Inflammatory macrophage (primary cell): ENCODE measurements around the gene PDIA6.

Experiments used
- DNase-seq, 2 donors: peaks; one replicate each; pipeline ENCODE4 v3.0.0-alpha.2; 2020 to 2022

PDIA6 gene

DNA sequence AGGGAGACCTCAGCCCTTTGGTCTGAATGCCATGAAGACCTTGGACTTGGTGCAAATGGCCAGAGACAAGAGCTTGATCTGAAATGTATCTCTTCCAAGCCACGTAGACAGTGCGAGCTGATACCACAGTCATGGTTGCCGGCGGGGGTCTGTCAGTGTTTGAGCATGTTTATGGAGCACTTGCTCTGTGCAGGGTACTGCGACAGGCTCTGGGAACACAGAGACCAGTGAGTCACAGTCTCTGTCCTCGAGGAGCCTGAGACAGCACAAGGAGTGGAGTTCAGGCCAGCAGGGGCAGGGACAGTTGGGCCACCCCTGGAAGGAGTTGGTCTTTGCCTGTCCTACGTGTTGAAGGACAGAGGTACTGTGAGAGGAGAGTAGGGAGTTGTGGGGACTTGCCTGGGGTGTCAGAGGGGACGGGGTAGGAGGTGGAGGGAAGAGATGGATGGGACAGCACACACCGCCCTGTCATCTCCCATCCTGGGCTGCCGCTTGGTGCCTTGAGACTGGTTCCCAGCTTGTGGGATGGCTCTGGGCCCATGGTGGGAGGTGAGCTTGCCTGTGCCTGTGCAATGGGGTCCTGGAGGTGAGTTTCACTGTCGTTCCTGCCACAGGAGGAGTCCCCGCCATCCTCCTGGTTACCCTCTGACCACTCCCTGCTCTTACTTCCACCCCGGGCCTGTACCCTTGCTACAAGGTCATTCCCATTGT lies 51.6 kb downstream of the PDIA6 start:
- DNase-seq = no peak

GRCh38 chr2:10759151-10759714 lies 53.4 kb downstream of the PDIA6 start:
- no peak for DNase-seq

DNA sequence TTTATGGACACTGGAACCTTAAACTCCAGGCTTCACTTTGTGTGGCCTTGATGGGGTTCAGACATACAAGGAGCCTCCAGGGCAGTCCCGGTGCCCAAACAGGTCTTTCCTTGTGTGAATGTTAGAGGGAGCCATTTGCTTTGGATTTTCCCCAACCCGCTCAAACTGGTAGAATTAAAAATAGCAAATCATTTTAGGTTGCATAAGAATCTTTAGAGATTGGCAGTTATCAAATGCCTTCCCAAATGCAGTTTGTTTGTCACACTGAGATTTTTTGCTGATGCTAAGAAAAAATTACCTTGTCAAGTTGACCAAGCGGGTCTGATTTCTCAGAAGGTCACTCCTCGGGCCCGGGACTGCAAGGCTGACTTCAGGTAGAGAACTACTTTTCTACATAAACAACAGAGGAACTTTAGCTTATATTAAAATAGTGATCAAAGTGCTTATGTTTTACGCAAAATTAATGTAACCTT lies 54.7 kb downstream of the PDIA6 start:
- no peak for DNase-seq

DNA sequence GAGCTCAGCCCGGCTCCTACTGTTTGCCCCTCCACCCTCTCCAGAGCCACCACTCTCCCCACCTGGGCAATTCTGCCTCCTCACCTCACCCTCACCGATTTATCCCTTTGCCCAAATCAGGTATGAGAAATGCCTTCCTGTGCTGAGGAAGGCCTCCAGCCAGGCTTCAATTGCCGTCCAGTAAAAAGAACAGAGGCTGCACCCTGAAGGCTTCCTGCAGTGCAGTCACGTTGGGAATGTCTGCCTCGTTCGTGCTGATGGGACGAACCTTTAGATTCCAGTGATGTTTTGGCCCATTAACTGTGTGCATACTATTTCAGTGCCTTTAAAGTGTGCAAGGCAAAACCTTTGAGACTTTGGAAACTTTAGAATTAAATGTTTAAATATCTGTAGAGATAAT lies 57.0 kb downstream of the PDIA6 start:
- no peak for DNase-seq

GRCh38 chr2:10753876-10754275 lies 58.7 kb downstream of the PDIA6 start:
- DNase-seq = no peak

GRCh38 chr2:10753156-10753555 lies 59.4 kb downstream of the PDIA6 start:
- DNase-seq = no peak

DNA sequence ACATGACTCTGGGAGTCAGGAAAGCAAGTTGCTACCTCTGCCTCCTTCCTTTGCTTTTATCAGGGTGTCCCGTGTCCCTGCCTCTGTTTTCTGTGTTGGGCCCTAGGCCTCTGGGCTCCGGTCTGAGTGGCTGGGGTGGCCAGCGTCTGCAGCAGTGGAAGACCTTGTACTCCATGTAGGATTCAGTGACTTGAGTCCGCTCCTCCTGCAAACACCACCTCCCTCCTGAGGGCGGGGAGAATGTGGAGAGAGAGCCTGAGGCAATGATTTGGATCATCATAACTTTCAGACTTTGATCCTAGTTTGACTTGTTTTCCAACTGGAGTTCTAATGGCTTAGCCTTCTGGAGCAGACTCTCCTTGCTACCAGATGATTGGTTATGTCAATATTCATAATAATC lies 60.3 kb downstream of the PDIA6 start:
- DNase-seq = no peak

GRCh38 chr2:10750610-10751009 lies 62.0 kb downstream of the PDIA6 start:
- DNase-seq = peak; percentile 23 to 35

GRCh38 chr2:10742666-10743065 lies 69.9 kb downstream of the PDIA6 start:
- DNase-seq = no peak

GRCh38 chr2:10741139-10741538 lies 71.4 kb downstream of the PDIA6 start:
- no peak for DNase-seq

DNA sequence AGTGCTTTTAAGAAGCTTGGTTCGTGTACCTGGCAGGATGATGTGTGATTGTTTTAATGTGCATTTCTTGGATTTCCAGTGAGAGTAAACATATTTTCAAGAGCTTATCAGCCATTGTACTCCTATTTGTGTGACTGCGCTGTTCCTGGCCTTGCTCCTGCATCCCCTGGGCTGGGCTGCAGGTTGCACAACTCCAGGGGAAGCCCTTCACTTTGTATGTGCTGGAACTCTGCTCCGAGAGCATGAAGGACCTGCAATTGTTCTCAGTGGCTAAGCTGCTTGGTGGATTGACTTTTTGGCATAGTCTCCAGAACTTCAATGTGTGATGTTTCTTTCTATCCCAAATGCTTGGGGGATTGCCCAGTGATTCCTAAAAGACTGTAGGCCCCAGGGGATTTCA lies 72.4 kb downstream of the PDIA6 start:
- DNase-seq = no peak

- no peak for DNase-seq
Measured at GRCh38 chr2:10738192-10738591, 74.4 kb downstream of the PDIA6 start.

- DNase-seq = no peak
Measured at GRCh38 chr2:10733980-10734379, 78.6 kb downstream of the PDIA6 start.

GRCh38 chr2:10733566-10733925 lies 79.0 kb downstream of the PDIA6 start:
- DNase-seq = no peak
